DMS153 (cell line): ENCODE data around the gene MDN1.
"Not testable (repeated sequence)": the region's sequence is repeated elsewhere in the genome, so short reads cannot be mapped to it uniquely, and the experiment has no call there.

Experiments
- DNase-seq: peaks from one replicate; lab custom pipeline; 2025; lab: John Stamatoyannopoulos, UW

MDN1 gene

DNA sequence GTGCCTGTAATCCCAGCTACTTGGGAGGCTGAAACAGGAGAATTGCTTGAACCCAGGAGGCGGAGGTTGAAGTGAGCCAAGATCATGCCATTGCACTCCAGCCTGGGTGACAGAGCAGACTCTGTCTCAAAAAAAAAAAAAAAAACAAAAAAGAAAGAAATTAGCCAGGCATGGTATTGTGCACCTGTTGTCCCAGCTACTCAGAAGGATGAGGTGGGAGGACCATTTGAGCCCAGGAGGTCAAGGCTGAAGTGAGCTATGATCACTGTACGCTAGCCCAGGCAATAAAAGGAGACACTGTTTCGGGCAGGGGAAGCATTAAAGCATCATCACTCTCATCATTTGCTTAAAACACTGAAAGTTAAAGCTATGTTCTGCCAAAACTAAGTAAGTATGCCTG is 6.2 kb downstream of the MDN1 start:
- not testable (repeated sequence) for DNase-seq

DNA sequence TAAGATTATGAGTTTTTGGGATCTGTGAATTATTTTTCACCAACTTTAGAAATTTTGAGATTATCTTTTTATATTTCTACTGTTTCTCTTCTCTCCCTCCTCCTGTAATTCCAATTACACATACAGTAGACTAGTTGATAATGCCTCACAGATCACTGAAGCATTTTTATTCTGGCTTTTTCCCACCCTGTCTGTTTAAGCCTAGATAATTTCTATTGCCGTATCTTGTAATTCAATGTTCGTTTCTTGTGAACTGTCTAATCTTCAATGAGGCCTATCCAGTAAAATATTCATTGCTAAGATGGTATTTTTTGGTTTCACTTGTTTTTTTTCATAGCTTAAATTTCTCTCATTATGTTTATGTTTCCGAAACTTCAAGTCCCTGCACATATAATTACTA is 12.0 kb downstream of the MDN1 start:
- DNase-seq: no peak

DNA sequence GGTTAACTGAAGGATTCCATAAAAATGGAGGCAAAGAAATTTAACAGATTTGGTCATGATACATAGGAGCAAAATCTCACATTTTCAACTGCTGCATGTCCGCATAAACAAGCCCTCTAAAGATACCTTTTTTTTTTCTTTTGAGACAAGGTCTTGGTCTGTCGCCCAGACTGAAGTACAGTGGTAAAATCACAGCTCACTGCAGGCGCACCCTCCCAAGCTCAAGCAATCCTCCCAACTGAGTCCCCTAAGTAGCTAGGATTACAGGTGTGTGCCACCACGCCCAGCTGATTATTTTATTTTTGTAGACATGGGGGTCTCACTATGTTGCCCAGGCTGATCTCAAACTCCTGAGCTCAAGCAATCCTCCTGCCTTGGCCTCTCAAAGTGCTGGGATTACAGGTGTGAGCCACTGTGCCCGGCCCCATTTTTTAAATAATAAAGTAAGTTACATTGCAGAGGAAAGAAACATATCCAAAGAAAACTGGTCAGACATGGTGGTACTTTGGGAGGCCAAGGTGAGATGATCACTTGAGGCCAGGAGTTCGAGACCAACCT is 13.7 kb downstream of the MDN1 start:
- no peak for DNase-seq

DNA sequence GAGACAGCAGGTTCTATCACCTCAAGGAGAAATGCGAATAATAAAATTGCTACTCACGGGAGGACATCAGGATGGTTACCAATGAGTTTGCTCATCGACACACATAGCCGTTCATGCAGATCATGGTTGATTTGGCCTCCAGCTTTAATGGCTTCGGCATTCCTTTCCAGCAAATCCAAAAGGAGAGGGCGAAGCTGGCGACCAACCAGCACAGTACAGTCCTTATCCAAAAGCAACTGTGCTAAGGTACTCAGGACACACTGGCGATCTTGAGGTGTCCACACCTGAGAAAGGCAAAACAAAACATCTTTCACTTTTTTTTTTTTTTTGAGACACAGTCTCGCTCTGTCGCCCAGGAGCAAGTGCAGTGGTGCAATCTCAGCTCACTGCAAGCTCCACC is 16.3 kb downstream of the MDN1 start:
- DNase-seq: no peak

DNA sequence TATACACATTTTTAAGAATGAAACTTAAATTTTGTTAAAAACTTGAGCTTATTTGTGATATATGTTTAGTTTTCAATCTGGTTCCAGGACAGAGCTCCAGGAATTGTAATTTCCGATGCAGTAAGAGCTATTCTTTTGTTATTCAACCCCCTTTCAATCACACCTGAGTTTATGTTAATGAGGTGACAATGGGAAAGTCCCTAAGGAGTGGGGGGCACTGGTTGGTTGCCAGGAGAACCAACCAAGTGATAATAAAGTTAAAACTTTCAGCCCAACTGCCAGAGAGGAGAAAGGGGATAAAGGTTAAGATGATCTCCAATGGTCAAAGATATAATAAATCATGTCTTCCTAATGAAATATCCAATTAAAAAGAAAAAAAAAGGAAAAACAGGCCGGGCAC is 19.8 kb downstream of the MDN1 start:
- no peak for DNase-seq

DNA sequence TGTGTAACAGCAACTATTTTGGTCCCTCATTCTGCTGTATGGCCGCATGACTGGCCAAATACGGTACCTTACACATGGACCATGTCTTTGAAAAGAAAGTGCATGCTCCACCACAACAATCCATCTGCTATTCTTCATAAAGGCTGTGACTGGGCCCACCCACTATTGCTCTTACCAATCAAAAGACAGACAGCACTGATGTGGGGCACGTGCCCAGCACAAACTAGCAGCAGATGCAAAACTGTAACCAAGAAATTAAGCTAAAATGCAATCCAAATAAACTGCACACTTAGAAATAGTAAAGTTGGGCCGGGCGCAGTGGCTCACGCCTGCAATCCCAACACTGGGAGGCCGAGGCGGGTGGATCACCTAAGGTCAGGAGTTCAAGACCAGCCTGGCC is 20.5 kb downstream of the MDN1 start:
- no peak for DNase-seq

DNA sequence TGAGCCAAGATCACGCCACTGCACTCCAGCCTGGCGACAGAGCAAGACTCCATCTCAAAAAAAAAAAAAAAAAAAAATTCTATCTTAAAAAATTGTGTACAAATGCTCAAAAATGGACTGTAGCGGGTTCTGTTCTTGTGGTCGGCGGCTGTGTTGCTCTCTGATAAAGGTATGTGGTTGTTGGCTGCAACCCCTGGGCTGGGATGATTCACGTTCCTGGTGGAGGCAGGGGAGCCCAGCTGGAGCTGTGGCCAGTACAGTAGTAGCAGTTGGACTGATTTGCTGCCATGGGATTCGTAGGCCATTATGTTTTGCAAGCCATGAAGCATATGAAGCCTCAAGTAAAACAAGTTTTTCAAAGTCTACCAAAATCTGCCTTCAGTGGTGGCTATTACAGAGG is 22.3 kb downstream of the MDN1 start:
- DNase-seq: no peak

DNA sequence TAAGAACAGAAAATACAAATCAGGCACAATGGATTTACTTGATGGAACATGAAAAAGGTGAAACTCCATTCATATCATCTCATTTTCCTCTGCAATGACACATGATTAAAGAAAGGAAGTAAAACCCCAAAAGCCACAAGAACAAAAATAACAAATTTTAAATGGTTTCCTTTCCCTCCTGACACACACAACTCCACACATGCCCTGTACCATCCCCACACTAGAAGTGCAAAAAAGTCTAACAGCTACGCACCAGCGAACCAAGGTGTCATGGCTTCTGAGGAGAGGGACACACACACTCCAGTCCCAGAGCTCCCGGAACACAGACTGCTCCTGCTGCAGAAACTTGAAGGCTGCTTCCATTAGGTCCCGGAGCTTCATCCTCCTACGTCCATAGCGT is 25.3 kb downstream of the MDN1 start:
- DNase-seq: no peak

DNA sequence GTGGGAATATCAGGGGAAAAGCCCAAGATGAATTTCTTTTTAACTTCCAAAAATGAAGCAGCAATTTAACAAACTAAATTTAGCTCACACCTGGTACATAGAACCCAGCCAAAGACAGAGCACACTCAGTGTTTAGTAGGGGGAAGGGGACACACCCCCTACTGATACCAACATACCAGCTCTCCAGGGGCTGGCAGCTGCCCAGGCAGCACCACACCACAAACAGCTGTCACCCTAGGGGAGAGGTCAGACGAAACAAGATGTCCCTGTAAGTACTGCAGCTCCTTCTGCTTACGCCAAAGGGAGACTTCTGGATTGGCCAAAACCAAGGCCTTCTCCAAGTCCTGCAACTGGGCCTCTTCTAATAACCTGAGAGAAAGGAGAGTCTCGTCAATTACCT is 26.0 kb downstream of the MDN1 start:
- DNase-seq: no peak

DNA sequence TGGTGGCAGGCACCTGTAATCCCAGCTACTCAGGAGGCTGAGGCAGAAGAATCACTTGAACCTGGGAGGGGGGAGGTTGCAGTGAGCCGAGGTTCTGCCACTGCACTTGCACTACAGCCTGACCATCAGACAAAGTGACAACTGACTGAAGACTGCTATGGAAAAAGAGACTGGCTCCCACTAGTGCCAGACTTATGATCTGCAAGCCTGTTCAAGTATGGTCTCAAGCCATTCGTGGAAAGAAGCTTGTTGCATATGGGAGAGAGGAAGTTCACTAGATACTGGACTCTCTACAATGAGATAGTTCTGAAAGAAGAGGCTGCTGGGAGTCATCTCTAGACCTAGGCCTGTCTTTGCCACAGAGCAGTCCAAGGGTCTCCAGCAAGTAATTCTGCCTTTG is 26.7 kb downstream of the MDN1 start:
- DNase-seq: peak; percentile 22

DNA sequence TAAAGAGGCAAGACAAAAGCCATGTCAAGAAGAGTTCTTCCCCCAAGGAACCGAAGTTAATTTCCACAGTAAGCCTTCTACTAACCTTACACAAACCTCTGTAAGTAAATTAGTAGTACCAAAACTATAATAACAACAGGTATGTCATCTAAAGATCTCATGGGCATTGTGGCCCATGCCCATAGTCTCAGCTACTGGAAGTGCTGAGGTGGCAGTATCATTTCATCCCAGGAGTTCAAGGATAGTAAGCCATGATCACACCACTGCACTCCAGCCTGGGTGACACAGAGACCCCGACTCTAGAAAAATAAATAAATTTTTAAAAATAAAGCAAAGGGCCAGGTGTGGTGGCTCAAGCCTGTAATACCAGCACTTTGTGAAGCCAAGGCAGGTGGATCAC is 29.2 kb downstream of the MDN1 start:
- DNase-seq: no peak

DNA sequence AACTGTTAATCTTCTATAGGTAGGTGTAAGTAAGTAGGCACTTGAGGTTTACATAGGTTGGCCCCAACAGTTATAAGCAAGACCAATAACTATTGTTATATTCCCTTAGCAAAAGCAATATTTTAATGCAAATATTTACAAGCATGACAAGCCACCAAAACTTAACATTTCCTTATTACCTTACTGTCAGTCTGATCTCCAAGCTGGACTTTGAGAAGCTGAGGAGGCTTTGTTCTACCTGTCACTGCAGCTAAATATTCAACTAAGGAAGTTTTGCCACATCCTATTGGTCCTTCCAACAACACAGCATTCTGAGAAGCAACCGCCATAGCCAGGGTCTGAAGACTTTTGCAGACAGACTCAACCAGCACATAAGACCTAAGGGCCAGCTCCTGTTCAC is 29.6 kb downstream of the MDN1 start:
- no peak for DNase-seq

DNA sequence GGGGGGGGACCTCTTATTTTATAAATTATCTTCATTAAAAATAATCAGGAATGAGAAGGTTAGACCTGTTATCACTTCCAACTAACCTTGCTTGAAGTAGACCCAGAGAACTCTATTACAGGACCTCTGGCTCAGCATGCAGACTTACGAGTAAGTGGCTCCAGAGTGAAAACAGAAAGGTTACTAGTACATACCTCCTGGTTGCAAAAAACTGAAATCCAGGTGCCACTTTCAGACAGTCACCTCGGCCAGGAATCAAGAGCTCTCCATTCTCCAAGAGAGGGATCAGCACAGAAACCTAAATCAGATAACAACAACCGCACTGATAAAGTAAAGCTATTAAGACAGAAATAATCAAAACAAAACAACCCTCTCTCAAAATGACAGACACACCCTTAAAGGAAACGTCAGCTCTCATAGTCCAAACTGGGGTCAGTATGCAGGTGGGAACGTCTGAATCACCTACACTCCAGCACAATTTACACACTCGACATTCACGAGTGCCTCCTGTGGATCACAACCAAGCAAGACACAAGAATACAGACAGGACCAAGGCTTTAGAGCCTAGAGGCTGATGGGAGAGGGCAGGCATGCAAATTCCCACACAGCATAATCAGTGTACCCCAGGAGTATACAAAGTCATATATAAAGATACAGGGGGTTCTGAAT is 31.8 kb downstream of the MDN1 start:
- DNase-seq: no peak

DNA sequence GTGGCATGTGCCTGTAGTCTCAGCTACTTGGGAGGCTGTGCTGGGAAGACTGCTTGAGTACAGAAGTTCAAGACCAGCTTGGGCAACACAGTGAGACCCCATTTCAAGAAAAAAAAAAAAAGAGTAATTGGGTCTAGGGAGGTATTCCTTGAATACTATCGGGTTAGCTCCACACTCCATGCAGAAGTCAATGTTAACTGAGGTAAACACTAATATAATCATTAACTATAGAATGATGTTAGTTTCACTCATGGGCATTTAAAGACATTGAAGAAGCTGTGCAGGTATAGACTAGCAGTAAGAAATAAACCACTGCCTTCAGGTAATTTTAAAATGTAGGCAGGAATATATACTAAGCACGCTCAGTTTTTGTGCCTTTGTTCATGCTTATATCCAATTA is 32.6 kb downstream of the MDN1 start:
- DNase-seq: no peak

DNA sequence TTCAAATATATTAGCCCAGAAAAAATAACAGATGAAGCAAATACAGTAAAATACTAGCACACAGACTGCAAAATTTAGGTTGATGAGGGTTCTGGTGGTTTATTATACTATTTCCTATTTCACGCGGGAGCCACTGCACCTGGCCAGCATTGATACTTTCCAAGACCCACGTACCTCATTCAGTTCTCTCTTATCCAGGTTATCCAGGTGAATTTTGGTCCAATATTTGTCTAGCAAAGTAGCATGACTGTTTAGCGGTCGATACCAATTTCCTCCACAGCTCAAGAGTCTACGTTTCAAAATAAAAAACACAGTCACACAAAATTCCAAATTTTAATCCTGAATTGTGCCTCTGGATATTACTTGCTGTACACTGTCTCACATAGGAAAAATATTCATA is 34.8 kb downstream of the MDN1 start:
- no peak for DNase-seq

DNA sequence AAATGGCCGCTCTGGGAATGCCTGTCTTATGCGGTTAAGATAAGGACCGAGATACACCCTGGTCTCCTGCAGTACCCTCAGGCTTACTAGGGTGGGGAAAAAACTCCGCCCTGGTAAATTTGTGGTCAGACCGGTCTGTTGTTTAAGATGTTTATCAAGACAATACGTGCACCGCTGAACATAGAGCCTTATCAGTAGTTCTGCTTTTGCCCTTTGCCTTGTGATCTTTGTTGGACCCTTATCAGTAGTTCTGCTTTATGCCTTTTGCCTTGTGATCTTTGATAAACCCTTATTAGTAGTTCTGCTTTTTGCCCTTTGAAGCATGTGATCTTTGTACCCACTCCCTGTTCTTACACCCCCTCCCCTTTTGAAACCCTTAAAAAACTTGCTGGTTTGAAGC is 36.3 kb downstream of the MDN1 start:
- DNase-seq: not testable (repeated sequence)

DNA sequence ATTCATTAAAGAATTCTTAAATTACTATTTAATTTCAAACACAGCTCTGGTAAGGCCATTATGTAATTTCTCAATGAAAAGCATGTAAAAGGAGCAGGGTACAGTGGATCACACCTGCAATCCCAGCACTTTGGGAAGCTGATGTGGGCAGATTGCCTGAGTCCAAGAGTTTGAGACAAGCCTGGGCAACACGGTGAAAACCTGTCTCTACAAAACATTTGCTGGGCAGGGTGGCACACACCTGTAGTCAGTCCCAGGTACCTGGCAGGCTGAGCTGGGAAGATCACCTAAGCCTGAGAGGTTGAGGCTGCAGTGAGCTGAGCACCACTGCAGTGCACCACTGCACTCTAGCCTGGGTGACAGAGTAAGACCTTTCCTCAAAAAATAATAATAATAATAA is 37.4 kb downstream of the MDN1 start:
- DNase-seq: no peak

DNA sequence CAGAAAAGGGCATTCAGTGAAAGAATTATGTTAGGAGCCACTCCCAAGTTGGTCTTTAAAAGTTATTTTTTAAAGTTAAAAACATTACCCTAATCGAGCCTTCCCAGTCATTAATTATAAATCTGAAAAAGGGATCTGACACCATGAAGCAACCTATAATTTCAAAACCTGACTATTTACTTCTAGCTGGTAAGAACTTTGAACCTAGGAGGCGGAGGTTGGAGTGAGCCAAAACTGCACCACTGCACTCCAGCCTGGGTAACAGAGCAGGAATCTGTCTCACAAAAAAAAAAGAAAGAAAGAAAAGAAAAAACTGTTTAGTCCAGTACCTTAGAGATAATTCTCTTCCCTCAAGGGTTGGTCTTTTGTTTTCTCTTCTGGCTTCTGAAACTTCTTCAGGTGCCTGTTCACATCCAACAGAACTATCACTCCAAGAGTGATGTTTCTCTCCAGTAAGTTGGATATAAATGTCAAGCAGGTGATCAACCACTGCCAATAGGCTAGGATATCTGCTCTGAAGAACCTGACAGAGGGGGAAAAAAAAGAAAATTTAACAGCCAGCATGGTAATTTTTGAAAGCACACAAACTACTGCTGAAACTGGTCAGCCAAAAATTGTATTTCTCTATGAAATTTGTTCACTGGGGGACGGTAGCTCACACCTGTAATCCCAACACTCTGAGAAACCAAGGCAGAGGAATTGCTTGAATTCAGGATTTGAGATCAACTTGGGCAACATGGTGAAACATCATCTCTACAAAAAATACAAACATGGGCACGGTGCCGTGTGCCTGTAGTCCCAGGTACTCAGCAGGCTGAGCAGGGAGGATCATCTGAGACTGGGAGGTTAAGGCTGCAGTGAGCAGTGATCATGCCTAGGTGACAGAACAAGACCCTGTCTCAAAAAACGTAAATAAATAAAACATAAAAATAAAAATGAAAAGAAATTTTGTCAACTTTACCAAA is 38.2 kb downstream of the MDN1 start:
- no peak for DNase-seq

DNA sequence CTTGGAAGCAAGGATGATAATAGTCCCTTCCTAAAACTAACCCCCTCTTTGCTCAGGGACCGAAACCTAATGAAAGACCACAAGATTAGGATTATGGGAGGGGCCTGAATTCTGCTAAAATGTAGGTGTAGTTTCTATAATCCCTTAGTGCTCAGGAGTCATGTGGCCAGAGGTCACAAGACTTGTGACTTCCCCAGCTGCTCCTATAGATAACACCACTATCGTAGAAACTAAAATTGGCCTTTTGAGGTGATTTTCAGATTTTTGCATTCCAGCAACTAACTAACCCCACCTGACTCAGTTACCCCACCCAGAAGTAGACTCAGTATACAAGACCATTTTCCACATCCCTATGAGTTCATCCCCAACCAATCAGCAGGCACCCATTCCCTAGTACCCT is 42.1 kb downstream of the MDN1 start:
- DNase-seq: no peak

DNA sequence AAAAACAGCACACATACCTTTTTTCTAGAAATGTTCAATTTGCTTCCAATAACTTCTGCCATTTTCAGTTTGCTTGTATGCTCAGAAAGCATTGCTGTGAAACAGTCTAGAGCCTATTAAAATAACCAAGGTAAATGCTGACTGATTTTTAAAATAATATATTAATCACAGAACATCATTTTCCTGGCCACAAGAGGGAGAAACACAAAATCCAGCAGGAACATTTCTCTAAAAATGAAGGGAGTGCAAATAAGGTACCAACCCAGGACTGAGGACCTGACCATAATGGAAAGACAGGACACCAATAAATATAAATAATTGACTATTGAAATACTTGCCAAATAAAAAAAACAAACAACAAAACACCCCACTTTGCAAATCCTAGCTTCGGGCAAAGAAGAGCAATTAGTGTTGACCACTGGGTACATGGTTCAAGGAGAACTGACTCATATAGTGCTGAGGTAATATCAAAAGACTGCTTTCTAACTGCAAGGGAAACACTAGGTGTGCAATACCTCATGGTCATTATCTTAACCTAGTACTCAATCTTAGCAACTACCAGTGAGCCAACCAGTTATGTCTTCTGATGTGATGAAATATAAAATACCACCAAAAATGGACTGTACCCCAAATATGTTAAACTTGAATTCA is 42.9 kb downstream of the MDN1 start:
- DNase-seq: no peak

DNA sequence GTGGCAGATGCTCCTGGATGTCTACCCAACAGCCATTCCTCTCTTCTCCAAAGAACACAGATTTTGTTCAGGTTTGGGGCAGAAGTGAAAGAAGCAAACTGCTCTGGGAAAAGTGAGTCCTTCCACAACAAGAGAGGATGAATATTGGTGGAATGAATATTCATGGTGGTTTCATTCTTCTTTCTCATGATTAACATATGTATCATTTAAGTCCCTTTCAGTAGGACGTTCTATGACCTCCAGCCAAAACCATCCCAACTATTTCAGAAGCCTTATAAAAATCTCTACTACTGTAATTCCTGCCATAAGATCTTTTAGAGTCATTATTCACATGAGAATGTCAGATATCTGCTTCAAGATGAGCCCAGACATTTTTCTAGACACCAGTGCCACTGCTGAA is 44.4 kb downstream of the MDN1 start:
- DNase-seq: no peak

DNA sequence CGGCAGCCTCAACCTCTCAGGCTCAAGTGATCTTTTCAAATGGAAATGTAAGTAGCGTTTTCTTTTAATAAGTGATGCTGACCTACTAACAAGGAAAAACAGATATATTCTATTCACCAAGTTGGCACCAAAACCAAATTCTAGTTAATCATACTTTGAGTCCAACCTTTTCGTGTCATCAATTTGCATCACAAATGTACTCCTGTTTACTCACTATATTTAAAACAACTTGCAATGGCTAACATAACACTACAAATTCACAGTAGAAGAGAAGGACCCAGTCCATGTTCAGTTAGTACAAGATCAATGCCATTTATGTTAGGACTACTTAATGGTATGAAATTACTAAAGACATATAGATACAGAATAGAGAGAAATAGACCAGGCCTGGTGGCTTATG is 50.0 kb downstream of the MDN1 start:
- no peak for DNase-seq

DNA sequence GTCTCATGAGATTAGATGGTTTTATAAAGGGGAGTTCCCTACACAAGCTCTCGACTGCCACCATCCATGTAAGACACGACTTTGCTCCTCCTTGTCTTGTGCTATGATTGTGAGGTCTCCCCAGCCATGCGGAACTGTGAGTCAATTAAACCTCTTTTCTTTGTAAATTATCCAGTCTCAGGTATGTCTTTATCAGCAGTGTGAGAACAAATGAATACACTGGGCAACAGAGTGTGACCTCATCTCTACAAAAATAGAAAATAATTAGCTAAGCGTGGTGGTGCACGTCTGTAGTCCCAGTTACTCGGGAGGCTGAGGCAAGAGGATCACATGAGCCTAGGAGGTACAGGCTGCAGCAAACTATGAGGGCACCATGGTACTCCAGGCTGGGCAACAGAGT is 51.3 kb downstream of the MDN1 start:
- DNase-seq: no peak
